ENCODE data around the gene KIF6. TPM values are rescaled to one million over a fixed set of nuclear protein-coding genes. Genes with fewer than 3 reads are reported as not detected.

The KIF6 gene
- total and polyA plus RNA-seq, 2 of the 8 experiments (the other 6 are each of a cell fraction or from before 2014, with no cell fraction given) = 0.53 to 0.65 TPM

DNA sequence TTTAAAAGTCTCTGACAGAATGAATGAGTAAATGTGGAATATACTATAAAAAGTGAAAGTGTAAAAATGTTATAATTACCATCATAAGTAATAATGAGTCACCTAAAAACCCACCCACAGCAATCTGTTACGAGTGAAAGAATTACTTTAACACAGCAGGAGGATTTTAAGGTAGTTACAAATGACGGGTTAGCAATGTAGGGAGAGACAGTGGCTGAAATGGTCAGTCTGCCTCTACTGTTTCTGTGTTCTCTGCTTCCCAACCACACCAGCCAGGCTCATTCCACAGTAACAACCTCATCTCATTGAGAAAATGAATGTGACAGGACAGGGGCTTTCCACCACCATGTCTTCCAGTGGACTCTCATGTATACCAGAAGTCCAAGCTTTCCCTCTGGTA is 278.3 kb downstream of the KIF6 start:
- no peak overlapping the region for H2BK12ac ChIP-seq (ENCODE audit: low read depth, low read length)
- H4K8ac ChIP-seq (ENCODE audit: extremely low read depth, insufficient read depth, low read length) = no peak overlapping the region
- no peaks in the 10 kb centered on the region for H3K36me3 ChIP-seq (ENCODE audit: control insufficient read depth in 2 of 4, insufficient read depth in 4 of 4, low read length in 3 of 4)
- H3K14ac ChIP-seq (ENCODE audit: insufficient read length) = no peak overlapping the region
- WGBS, 2 experiments (ENCODE audit: extremely low coverage in 1 of 2, insufficient coverage in 1 of 2, insufficient read length in 1 of 2, insufficient replicate concordance in 2 of 2, low coverage in 1 of 2, low lambda C conversion rate in 2 of 2, missing lambda C conversion rate in 1 of 2) = 82% methylated on average over 2 of the region's 2 CpGs; no CpG with 5 or more reads in 1 of the 2 experiments
- no peaks in the 10 kb centered on the region for H3K27me3 ChIP-seq (replicated peaks in 1 of 4; ENCODE audit: control insufficient read depth in 3 of 4, extremely low read depth in 1 of 4, insufficient read depth in 3 of 4, low read length in 3 of 4)
- CTCF ChIA-PET (ENCODE audit: partially characterized antibody) = interaction anchor here (0.8 to 1.2 kb wide), 2 partner anchors 10 to 84 kb away, joined by 3 read pairs; no protein-coding TSS in a partner anchor
- H3K18ac ChIP-seq (ENCODE audit: extremely low read depth, low read length) = no peak overlapping the region
- no peak overlapping the region for H3K9ac ChIP-seq (replicated peaks in 1 of 4; ENCODE audit: extremely low read depth in 1 of 4, low read depth in 3 of 4, low read length in 3 of 4)
- H3K4me3 ChIP-seq (ENCODE audit: extremely low read depth in 1 of 4, insufficient read depth in 2 of 4, low read depth in 3 of 4, low read length in 4 of 4) = no peak overlapping the region
- H2BK5ac ChIP-seq (ENCODE audit: low read depth, low read length) = no peak overlapping the region
- H4K20me1 ChIP-seq (replicated peaks in 1 of 2; ENCODE audit: control insufficient read depth in 1 of 2, insufficient read depth in 2 of 2, low read length in 2 of 2) = no peaks in the 10 kb centered on the region
- no peak overlapping the region for H3K4me2 ChIP-seq (ENCODE audit: insufficient read depth in 1 of 2, low read depth in 2 of 2, low read length in 2 of 2)
- H2AFZ ChIP-seq (ENCODE audit: low read length) = no peak overlapping the region
- FAIRE-seq (no peak), DNase-seq (ENCODE audit: low read depth in 1 of 2, low spot score in 2 of 2) (no peak)
- H3K27ac ChIP-seq (ENCODE audit: low read depth, low read length) = no peak overlapping the region
- no peak overlapping the region for H2BK120ac ChIP-seq (replicated peaks; ENCODE audit: low read depth, low read length)
- H3K79me2 ChIP-seq (ENCODE audit: control insufficient read depth in 1 of 2, insufficient read depth in 2 of 2, low read length in 2 of 2) = no peaks in the 10 kb centered on the region
- no peaks in the 10 kb centered on the region for H3K79me1 ChIP-seq (ENCODE audit: low read depth, low read length)
- no peaks in the 10 kb centered on the region for H3K4me1 ChIP-seq (replicated peaks in 1 of 4; ENCODE audit: control insufficient read depth in 3 of 4, insufficient read depth in 4 of 4, low read length in 3 of 4)
- no peak overlapping the region for H3K4ac ChIP-seq (replicated peaks; ENCODE audit: insufficient read length, low read depth, low read length)
- H3K23me2 ChIP-seq (ENCODE audit: low read depth, low read length) = no peaks in the 10 kb centered on the region
- POLR2A ChIA-PET (ENCODE audit: partially characterized antibody) = no interaction called here
- no peak overlapping the region for H2AK5ac ChIP-seq (ENCODE audit: low read depth, low read length)
- H2BK20ac ChIP-seq (ENCODE audit: low read length) = no peak overlapping the region
- no peak overlapping the region for H2BK15ac ChIP-seq (ENCODE audit: low read length)
- no peak overlapping the region for H4K91ac ChIP-seq (replicated peaks; ENCODE audit: insufficient read length, low read length)
- no peaks in the 10 kb centered on the region for H3K9me3 ChIP-seq (ENCODE audit: insufficient read depth in 2 of 2, low read depth in 1 of 2, low read length in 1 of 2)
- H3K56ac ChIP-seq (replicated peaks; ENCODE audit: insufficient read length, low read depth, low read length) = no peak overlapping the region
- H3K23ac ChIP-seq (ENCODE audit: insufficient read length) = no peak overlapping the region
- no peak overlapping the region for H4K5ac ChIP-seq (ENCODE audit: insufficient read length, low read depth, low read length)
- no peak for TF ChIP-seq GABPA (IDR thresholded peaks at IDR 0.05; ENCODE audit: borderline replicate concordance, insufficient read depth, low read length)
- no peak for TF ChIP-seq SP4 (IDR thresholded peaks at IDR 0.05; ENCODE audit: low read length)
- no peak for TF ChIP-seq CREB1 (IDR thresholded peaks at IDR 0.05)
- no peak for TF ChIP-seq SAP30 (IDR thresholded peaks at IDR 0.05; ENCODE audit: insufficient read depth, insufficient replicate concordance, low read length)
- no peak for TF ChIP-seq SP1 (IDR thresholded peaks at IDR 0.05; ENCODE audit: low read depth, low read length)
- TF ChIP-seq CTBP2 (IDR thresholded peaks at IDR 0.05; ENCODE audit: borderline replicate concordance, insufficient read depth, insufficient read length, low read length) = no peak
- TF ChIP-seq, protein P1, sequence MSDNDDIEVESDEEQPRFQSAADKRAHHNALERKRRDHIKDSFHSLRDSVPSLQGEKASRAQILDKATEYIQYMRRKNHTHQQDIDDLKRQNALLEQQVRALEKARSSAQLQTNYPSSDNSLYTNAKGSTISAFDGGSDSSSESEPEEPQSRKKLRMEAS (IDR thresholded peaks at IDR 0.05) = no peak
- no peak for TF ChIP-seq ZNF274 (IDR thresholded peaks at IDR 0.05; ENCODE audit: borderline replicate concordance, extremely low read depth, low read length)
- TF ChIP-seq RAD21 (IDR thresholded peaks at IDR 0.05 in 1 of 2, conservative IDR thresholded peaks at IDR 0.05 in 1 of 2; ENCODE audit: low read depth in 2 of 2, low read length in 2 of 2) = no peak
- no peak for TF ChIP-seq HDAC6 (IDR thresholded peaks at IDR 0.05; ENCODE audit: low read depth, low read length)
- TF ChIP-seq KDM5A (IDR thresholded peaks at IDR 0.05; ENCODE audit: low read length) = no peak
- TF ChIP-seq POLR2AphosphoS5 (IDR thresholded peaks at IDR 0.05; ENCODE audit: low read depth, low read length) = no peak
- TF ChIP-seq BCL11A (IDR thresholded peaks at IDR 0.05; ENCODE audit: low read depth in 2 of 2, low read length in 2 of 2) = no peak
- TF ChIP-seq KDM4A (IDR thresholded peaks at IDR 0.05; ENCODE audit: low read depth, low read length, severe bottlenecking) = no peak
- TF ChIP-seq PHF8 (conservative IDR thresholded peaks at IDR 0.05; ENCODE audit: low read depth, low read length) = no peak

Data from H1 (cell line).